Smooth muscle cell (in vitro differentiated cells): ENCODE results near the gene CCL26. TPM values are rescaled to one million over a fixed set of nuclear protein-coding genes. Genes with fewer than 3 reads are reported as not detected.
A peak's percentile ranks its signal among the peaks of the same experiment; 100 is the strongest.

Experiments
- DNase-seq: peaks from one replicate; lab custom pipeline; 2025; ENCODE audit not compliant: unreplicated experiment; lab: John Stamatoyannopoulos, UW
- H2AFZ ChIP-seq: fragments of 200-600 bp; sonication (generic); 2 replicates; pipeline ENCODE4 v1.6.0; 2016; ENCODE audit warnings: antibody characterized with exemption, low read depth, mild to moderate bottlenecking
- H3F3A ChIP-seq: fragments of 200-600 bp; sonication (generic); 2 replicates; pipeline ENCODE4 v1.6.0; 2017; ENCODE audit warnings: antibody characterized with exemption, low read depth
- H3K27ac ChIP-seq: fragments of 200-600 bp; sonication (generic); 2 replicates; pipeline ENCODE4 v1.5.1; 2016; ENCODE audit warnings: low read depth, mild to moderate bottlenecking
- H3K27me3 ChIP-seq: fragments of 200-600 bp; sonication (generic); 2 replicates; pipeline ENCODE4 v1.6.1; 2016; ENCODE audit warnings: low read depth, mild to moderate bottlenecking
- H3K36me3 ChIP-seq: fragments of 200-600 bp; sonication (generic); 2 replicates; pipeline ENCODE4 v1.5.1; 2016; ENCODE audit warnings: low read depth
- H3K4me1 ChIP-seq: fragments of 200-600 bp; sonication (generic); 2 replicates; pipeline ENCODE4 v1.5.1; 2016; ENCODE audit warnings: low read depth
- H3K4me2 ChIP-seq: fragments of 200-600 bp; sonication (generic); 2 replicates; pipeline ENCODE4 v1.6.0; 2016; ENCODE audit warnings: mild to moderate bottlenecking
- H3K4me3 ChIP-seq: fragments of 200-600 bp; sonication (generic); 2 replicates; pipeline ENCODE4 v1.5.1; 2016; ENCODE audit warnings: mild to moderate bottlenecking
- H3K79me2 ChIP-seq: fragments of 200-600 bp; sonication (generic); 2 replicates; pipeline ENCODE4 v1.6.0; 2016; ENCODE audit warnings: low read depth, mild to moderate bottlenecking
- H3K9ac ChIP-seq: fragments of 200-600 bp; sonication (generic); 2 replicates; pipeline ENCODE4 v1.6.0; 2016; ENCODE audit warnings: low read depth
- H3K9me3 ChIP-seq: fragments of 200-600 bp; sonication (generic); replicated peaks from 2 replicates; pipeline ENCODE4 v1.5.1; 2016; ENCODE audit warnings: low read depth
- H4K20me1 ChIP-seq: fragments of 200-600 bp; sonication (generic); 2 replicates; pipeline ENCODE4 v1.6.0; 2016; ENCODE audit warnings: low read depth
- WGBS: methylation state at CpG from one replicate; pipeline ENCODE4 v1.1.7; 2016; ENCODE audit warnings: low lambda C conversion rate; 5-methylcytosine and 5-hydroxymethylcytosine counted together
- polyA plus RNA-seq: library from polyadenylated mRNA; unstranded; fragments of >200 nt; fragmentation: Nextera tagmentation; extraction: Ambion mirVana; gene quantifications from 2 replicates; pipeline ENCODE4 v1.2.1, GENCODE V29; 2016
- total RNA-seq: library from RNA; depleted of rRNA; stranded (reverse); fragments of >200 nt; gene quantifications from 2 replicates; pipeline ENCODE4 v1.2.3, GENCODE V29; 2014
- TF ChIP-seq, protein P1 (sequence below): fragments of 200-600 bp; sonication (generic); IDR thresholded peaks from 2 replicates; pipeline ENCODE4 v1.5.1; 2017; ENCODE audit warnings: borderline replicate concordance, mild to moderate bottlenecking, antibody characterized with exemption; ENCODE audit not compliant: insufficient read depth, poor library complexity, severe bottlenecking

The CCL26 gene
- total and polyA plus RNA-seq, 2 experiments from 2014 or later: 1.2 TPM; not detected in 1

DNA sequence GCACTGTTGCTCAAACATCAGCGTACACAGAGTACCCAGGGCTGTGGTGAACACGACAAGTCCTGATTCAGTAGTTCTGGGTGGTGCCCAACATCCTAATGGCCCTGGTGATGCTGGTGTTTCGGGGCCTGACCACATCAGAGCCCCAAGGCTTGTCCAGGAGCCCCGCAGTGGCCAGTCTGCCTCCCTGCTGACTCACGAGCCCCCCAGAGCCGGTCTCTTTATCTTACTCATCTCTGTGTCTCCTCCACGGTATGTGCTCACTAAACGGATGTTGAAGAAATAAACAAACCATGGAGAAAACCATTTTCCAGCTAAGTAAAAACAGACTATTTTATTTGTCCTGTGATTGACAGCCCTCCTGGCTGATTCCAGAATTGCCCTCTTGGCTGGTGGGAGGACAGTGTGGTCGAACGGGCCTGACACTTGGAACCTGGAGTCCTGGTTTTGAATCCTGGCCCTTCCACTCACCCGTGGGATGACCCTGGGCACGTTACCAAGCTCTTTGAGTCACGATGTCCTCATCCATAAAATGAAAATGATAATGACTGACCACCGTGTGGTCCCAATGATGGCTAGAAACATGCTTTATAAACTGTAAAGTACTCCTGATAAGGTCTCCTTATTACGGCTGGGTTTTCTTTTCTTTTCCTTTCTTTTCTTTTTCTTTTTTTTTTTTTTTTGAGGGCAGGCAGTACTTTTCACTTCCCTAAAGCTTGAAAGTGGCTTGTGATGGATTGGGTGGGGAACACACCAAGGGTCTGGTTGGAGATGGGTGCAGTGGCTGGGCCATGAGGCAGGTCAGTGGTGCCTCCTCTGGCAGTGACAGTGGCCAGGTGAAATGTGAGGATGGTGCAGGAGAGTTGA lies 39.0 kb downstream of the CCL26 start:
- Histone ChIP-seq H3K4me3 (no peak overlapping the region), H3K27me3 (peaks cover 3% of the 10 kb centered on the region), H3K9ac (no peak overlapping the region), H3K4me1 (peaks cover 12% of the 10 kb centered on the region), H3K36me3 (no peaks in the 10 kb centered on the region), H3K4me2 (peak overlapping the region; percentile 3), H4K20me1 (no peaks in the 10 kb centered on the region), H3K9me3 (no peaks in the 10 kb centered on the region), H3K79me2 (no peaks in the 10 kb centered on the region), H3F3A (peaks cover 12% of the 10 kb centered on the region), H3K27ac (peak overlapping the region; percentile 62), H2AFZ (no peak overlapping the region)
- no peak for DNase-seq
- WGBS: 19% methylated on average over 15 of the region's 15 CpGs
- TF ChIP-seq, protein P1, sequence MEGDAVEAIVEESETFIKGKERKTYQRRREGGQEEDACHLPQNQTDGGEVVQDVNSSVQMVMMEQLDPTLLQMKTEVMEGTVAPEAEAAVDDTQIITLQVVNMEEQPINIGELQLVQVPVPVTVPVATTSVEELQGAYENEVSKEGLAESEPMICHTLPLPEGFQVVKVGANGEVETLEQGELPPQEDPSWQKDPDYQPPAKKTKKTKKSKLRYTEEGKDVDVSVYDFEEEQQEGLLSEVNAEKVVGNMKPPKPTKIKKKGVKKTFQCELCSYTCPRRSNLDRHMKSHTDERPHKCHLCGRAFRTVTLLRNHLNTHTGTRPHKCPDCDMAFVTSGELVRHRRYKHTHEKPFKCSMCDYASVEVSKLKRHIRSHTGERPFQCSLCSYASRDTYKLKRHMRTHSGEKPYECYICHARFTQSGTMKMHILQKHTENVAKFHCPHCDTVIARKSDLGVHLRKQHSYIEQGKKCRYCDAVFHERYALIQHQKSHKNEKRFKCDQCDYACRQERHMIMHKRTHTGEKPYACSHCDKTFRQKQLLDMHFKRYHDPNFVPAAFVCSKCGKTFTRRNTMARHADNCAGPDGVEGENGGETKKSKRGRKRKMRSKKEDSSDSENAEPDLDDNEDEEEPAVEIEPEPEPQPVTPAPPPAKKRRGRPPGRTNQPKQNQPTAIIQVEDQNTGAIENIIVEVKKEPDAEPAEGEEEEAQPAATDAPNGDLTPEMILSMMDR: no peak

DNA sequence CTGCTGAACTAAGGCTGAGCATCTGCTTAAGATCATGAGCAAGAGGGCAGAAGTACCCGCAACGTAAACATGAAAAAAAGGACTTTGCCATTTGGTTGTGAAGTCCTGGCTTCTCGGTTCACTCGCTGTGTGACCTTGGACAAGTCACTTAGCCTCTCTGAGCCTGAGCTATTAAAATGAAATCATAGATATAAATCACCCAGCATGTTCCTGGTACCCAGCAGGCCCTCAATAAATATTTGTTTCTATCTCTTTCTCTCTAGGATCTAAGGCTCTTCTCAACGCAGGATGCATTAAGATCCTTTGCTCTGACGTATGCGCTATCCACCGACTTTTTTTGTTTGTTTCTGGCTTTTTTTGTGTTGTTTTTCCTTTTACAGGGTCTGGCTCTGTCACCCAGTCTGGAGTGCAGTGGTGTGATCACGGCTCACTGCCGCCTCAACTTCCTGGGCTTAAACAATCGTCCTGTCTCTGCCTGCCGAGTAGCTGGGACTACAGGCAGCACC lies 39.9 kb downstream of the CCL26 start:
- Histone ChIP-seq H4K20me1 (no peaks in the 10 kb centered on the region), H3K9ac (no peak overlapping the region), H3K27me3 (no peaks in the 10 kb centered on the region), H3K27ac (peak overlapping the region; percentile 62), H3K36me3 (no peaks in the 10 kb centered on the region), H2AFZ (no peak overlapping the region), H3F3A (peaks cover 15% of the 10 kb centered on the region), H3K4me3 (no peak overlapping the region), H3K9me3 (no peaks in the 10 kb centered on the region), H3K4me1 (peaks cover 12% of the 10 kb centered on the region), H3K4me2 (peak overlapping the region; percentile 3), H3K79me2 (no peaks in the 10 kb centered on the region)
- DNase-seq: no peak
- WGBS: 72% methylated on average over 12 of the region's 12 CpGs
- TF ChIP-seq, protein P1: no peak

DNA sequence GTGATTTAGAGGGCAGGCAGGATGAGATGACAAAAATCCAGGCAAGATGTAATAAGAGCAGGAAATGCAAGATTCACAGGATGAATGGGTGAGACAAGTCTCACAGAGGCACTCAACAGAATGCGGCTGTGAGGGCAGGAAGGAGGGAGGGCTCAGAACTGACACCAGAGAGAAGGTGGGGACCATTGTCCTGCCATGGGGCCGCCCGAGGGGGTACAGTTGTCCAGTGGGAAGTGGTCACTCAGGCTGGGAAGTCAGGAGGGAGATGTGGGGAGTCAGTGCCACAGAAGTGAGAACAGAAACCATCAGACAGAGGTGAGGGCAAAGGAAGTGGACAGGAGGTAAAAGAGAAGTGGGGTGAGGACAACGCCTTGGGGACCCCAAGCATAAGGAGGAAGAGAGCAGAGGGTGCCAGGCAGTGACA lies 42.1 kb downstream of the CCL26 start:
- no peak overlapping the region for H2AFZ ChIP-seq
- no peaks in the 10 kb centered on the region for H3K27me3 ChIP-seq
- 82% methylated on average over 4 of the region's 4 CpGs for WGBS
- no peaks in the 10 kb centered on the region for H3K79me2 ChIP-seq
- peaks cover 12% of the 10 kb centered on the region for H3K4me1 ChIP-seq
- peaks cover 15% of the 10 kb centered on the region for H3F3A ChIP-seq
- H3K27ac ChIP-seq: no peak overlapping the region
- no peak for DNase-seq
- TF ChIP-seq, protein P1: no peak
- H3K9me3 ChIP-seq: no peaks in the 10 kb centered on the region
- no peak overlapping the region for H3K9ac ChIP-seq
- no peak overlapping the region for H3K4me2 ChIP-seq
- H4K20me1 ChIP-seq: no peaks in the 10 kb centered on the region
- H3K36me3 ChIP-seq: no peaks in the 10 kb centered on the region
- H3K4me3 ChIP-seq: no peak overlapping the region
